MM.1S (cell line): Measurements from ENCODE around the gene SHTN1.

Experiments used
- DNase-seq: peaks from one replicate; pipeline ENCODE4 v3.0.0-alpha.2; 2015
- H2AFZ ChIP-seq: fragments of 300-600 bp; sonication (generic); 2 replicates; pipeline ENCODE4 v1.6.0; 2016; ENCODE audit warnings: antibody characterized with exemption, low read length
- H3F3A ChIP-seq: fragments of 300-600 bp; sonication (generic); 2 replicates; pipeline ENCODE4 v1.6.1; 2016; ENCODE audit warnings: mild to moderate bottlenecking, antibody characterized with exemption, low read length, moderate library complexity, mixed read lengths; ENCODE audit not compliant: insufficient read depth
- H3K27ac ChIP-seq: fragments of 300-600 bp; sonication (generic); 2 replicates; pipeline ENCODE4 v1.5.1; 2016; ENCODE audit warnings: mild to moderate bottlenecking, low read length
- H3K27me3 ChIP-seq: fragments of 300-600 bp; sonication (generic); replicated peaks from 2 replicates; pipeline ENCODE4 v1.6.0; 2016; ENCODE audit warnings: low read length; ENCODE audit not compliant: insufficient read depth
- H3K36me3 ChIP-seq: fragments of 300-600 bp; sonication (generic); replicated peaks from 2 replicates; pipeline ENCODE4 v1.6.1; 2016; ENCODE audit warnings: mild to moderate bottlenecking, low read length, mixed read lengths; ENCODE audit not compliant: insufficient read depth
- H3K4me1 ChIP-seq: fragments of 300-600 bp; sonication (generic); 2 replicates; pipeline ENCODE4 v1.6.1; 2016; ENCODE audit warnings: low read length, mixed read lengths
- H3K4me2 ChIP-seq: fragments of 300-600 bp; sonication (generic); 2 replicates; pipeline ENCODE4 v1.6.0; 2016; ENCODE audit warnings: low read depth, low read length
- H3K4me3 ChIP-seq: fragments of 300-600 bp; sonication (generic); 2 replicates; pipeline ENCODE4 v1.5.1; 2016; ENCODE audit warnings: low read length, mixed read lengths
- H3K79me2 ChIP-seq: fragments of 300-600 bp; sonication (generic); 2 replicates; pipeline ENCODE4 v1.6.1; 2016; ENCODE audit warnings: mixed run types, low read length, mixed read lengths
- H3K9ac ChIP-seq: fragments of 300-600 bp; sonication (generic); 2 replicates; pipeline ENCODE4 v1.6.1; 2016; ENCODE audit warnings: low read length, mixed read lengths
- H3K9me2 ChIP-seq: fragments of 300-600 bp; sonication (generic); replicated peaks from 2 replicates; pipeline ENCODE4 v1.6.1; 2016; ENCODE audit warnings: mild to moderate bottlenecking, low read length, mixed read lengths; ENCODE audit not compliant: insufficient read depth
- H3K9me3 ChIP-seq: fragments of 300-600 bp; sonication (generic); replicated peaks from 2 replicates; pipeline ENCODE4 v1.6.1; 2016; ENCODE audit warnings: mild to moderate bottlenecking, low read length, mixed read lengths; ENCODE audit not compliant: insufficient read depth
- H4K20me1 ChIP-seq: fragments of 300-600 bp; sonication (generic); 2 replicates; pipeline ENCODE4 v1.6.1; 2016; ENCODE audit warnings: mild to moderate bottlenecking, low read length, moderate library complexity, mixed read lengths; ENCODE audit not compliant: insufficient read depth
- EZH2 ChIP-seq: fragments of 300-600 bp; sonication (generic); optimal IDR thresholded peaks from 2 replicates; pipeline ENCODE3; 2017; ENCODE audit warnings: low read depth, mild to moderate bottlenecking, antibody characterized with exemption, low read length, mixed read lengths
- EZH2phosphoT487 ChIP-seq: fragments of 300-600 bp; sonication (generic); IDR thresholded peaks from 2 replicates; pipeline ENCODE4 v1.6.1; 2018; ENCODE audit warnings: antibody characterized with exemption, low read length
- TF ChIP-seq, protein P1 (sequence below): fragments of 300-600 bp; sonication (generic); IDR thresholded peaks from 2 replicates; pipeline ENCODE4 v1.5.1; 2016; ENCODE audit warnings: antibody characterized with exemption, low read length, mixed read lengths

The SHTN1 gene

DNA sequence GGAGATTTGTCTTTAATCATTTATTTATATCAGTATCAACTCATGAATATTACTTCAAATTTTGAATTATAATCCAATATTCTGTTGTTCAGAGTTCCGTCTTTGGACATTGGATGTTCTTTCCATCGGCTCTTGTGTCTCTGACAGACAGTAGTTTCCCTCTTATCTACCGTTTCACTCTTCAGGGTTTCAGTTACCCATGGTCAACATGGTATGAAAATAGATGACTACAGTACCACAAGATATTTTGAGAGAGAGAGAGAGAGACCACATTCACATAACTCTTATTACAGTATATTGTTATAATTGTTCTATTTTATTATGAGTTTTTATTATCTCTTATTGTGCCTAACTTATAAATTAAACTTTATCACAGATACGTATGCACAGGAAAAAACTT is 6.8 kb downstream of the SHTN1 start:
- no peak for DNase-seq
- Histone ChIP-seq H3F3A (no peaks in the 10 kb centered on the region), H2AFZ (no peak overlapping the region), H3K27me3 (no peaks in the 10 kb centered on the region), H3K36me3 (no peaks in the 10 kb centered on the region), H3K4me2 (no peak overlapping the region), H3K27ac (no peak overlapping the region), H3K4me3 (no peak overlapping the region), H4K20me1 (no peaks in the 10 kb centered on the region), H3K9me2 (no peaks in the 10 kb centered on the region), H3K9ac (no peak overlapping the region), H3K9me3 (no peaks in the 10 kb centered on the region), H3K4me1 (no peaks in the 10 kb centered on the region), H3K79me2 (no peaks in the 10 kb centered on the region)
- TF ChIP-seq, protein P1, sequence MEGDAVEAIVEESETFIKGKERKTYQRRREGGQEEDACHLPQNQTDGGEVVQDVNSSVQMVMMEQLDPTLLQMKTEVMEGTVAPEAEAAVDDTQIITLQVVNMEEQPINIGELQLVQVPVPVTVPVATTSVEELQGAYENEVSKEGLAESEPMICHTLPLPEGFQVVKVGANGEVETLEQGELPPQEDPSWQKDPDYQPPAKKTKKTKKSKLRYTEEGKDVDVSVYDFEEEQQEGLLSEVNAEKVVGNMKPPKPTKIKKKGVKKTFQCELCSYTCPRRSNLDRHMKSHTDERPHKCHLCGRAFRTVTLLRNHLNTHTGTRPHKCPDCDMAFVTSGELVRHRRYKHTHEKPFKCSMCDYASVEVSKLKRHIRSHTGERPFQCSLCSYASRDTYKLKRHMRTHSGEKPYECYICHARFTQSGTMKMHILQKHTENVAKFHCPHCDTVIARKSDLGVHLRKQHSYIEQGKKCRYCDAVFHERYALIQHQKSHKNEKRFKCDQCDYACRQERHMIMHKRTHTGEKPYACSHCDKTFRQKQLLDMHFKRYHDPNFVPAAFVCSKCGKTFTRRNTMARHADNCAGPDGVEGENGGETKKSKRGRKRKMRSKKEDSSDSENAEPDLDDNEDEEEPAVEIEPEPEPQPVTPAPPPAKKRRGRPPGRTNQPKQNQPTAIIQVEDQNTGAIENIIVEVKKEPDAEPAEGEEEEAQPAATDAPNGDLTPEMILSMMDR = no peak
- TF ChIP-seq EZH2 (no peak), EZH2phosphoT487 (no peak)

DNA sequence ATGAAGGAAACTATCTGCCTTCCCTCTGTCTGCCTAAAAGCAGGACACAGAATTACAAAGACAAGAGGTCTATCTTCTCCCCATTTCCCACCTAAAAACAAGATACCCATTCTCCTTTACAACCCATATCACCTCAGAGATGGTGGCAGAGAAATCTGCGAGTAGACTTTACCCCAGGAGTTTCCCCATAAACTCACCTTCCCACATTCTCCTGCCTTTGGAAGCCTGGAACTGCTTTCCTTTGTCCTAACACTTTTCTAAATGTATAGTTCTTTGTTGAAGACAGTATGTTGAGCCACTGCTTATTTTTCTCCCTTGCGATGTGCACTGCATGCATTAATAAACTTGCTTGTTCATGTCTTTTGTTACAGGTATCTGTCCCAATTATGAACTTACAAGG is 8.0 kb downstream of the SHTN1 start:
- Histone ChIP-seq H3K4me2 (no peak overlapping the region), H3K9me3 (no peaks in the 10 kb centered on the region), H3K9me2 (no peaks in the 10 kb centered on the region), H3K27me3 (no peaks in the 10 kb centered on the region), H3K9ac (no peak overlapping the region), H3F3A (no peaks in the 10 kb centered on the region), H3K4me1 (no peaks in the 10 kb centered on the region), H3K36me3 (no peaks in the 10 kb centered on the region), H3K79me2 (no peaks in the 10 kb centered on the region), H2AFZ (no peak overlapping the region), H3K27ac (no peak overlapping the region), H3K4me3 (no peak overlapping the region), H4K20me1 (no peaks in the 10 kb centered on the region)
- no peak for DNase-seq
- TF ChIP-seq, protein P1 = no peak
- TF ChIP-seq EZH2phosphoT487 (no peak), EZH2 (no peak)

DNA sequence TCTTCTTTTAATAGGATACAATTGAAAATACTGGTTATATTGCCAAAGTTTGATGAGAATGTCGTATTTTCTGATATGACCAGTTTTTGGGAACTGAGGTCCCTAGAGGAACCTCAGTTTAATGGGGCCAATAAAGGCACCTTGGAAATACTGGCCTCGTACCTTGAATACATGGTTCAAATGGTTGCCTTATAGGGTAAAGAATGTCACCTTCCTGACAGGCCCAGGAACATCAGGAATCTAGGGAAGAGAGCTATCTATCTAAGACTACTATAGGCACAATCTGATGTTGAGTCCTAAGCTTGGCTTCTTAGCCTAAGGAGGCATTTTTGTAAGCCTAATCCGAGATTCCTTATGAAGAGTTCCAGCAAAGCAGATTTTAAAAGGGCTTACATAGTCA is 9.3 kb downstream of the SHTN1 start:
- no peaks in the 10 kb centered on the region for H3K79me2 ChIP-seq
- H3K9me2 ChIP-seq = no peaks in the 10 kb centered on the region
- no peak overlapping the region for H3K9ac ChIP-seq
- no peak overlapping the region for H3K27ac ChIP-seq
- TF ChIP-seq EZH2phosphoT487 (no peak), EZH2 (no peak)
- TF ChIP-seq, protein P1 = no peak
- H3K4me3 ChIP-seq = no peak overlapping the region
- no peak overlapping the region for H3K4me2 ChIP-seq
- H3K27me3 ChIP-seq = no peaks in the 10 kb centered on the region
- H3K36me3 ChIP-seq = no peaks in the 10 kb centered on the region
- no peaks in the 10 kb centered on the region for H3K9me3 ChIP-seq
- no peaks in the 10 kb centered on the region for H3F3A ChIP-seq
- no peaks in the 10 kb centered on the region for H3K4me1 ChIP-seq
- DNase-seq = no peak
- H4K20me1 ChIP-seq = no peaks in the 10 kb centered on the region
- H2AFZ ChIP-seq = no peak overlapping the region
